SK-N-SH (cell line): ENCODE data around the gene SMYD1. TPM values are rescaled to one million over a fixed set of nuclear protein-coding genes. Genes with fewer than 3 reads are reported as not detected.

Experiments
- CTCF ChIA-PET: fragments of 300-600, 350-600 bp; formaldehyde crosslinking; extraction: SDS; loops from one replicate; lab custom pipeline; 2021; lab: Yijun Ruan, JAX
- POLR2A ChIA-PET: fragments of 350-600 bp; sonication (Branson Sonifier 250); formaldehyde crosslinking; extraction: SDS; loops from one replicate; lab custom pipeline; 2020; ENCODE audit warnings: antibody characterized with exemption, inconsistent platforms; lab: Yijun Ruan, JAX
- DNase-seq: peaks from one replicate; pipeline ENCODE4 v3.0.0; 2012
- H2AFZ ChIP-seq: fragments of 200-600 bp; sonication (generic); 2 replicates; pipeline ENCODE4 v1.8.1; 2016; ENCODE audit warnings: antibody characterized with exemption, mild to moderate bottlenecking, low read depth
- H3F3A ChIP-seq: fragments of 200-600 bp; sonication (generic); replicated peaks from 2 replicates; pipeline ENCODE3; 2016; ENCODE audit warnings: antibody characterized with exemption, mild to moderate bottlenecking; ENCODE audit not compliant: insufficient read depth
- H3K27ac ChIP-seq, 2 experiments: fragments of 200-500 bp in 1 of 2; fragments of 200-600 bp in 1 of 2; sonication (Bioruptor generic) in 1 of 2; sonication (generic), shearing (Covaris generic) in 1 of 2; 2 replicates each; pipeline versions ENCODE4 v1.5.1 to v1.6.1; 2014 to 2016; ENCODE audit warnings: low read depth in 2 of 2, inconsistent platforms in 1 of 2, low read length in 1 of 2, mild to moderate bottlenecking in 1 of 2, mixed read lengths in 1 of 2
- H3K27me3 ChIP-seq: fragments of 200-600 bp; sonication (generic), shearing (Covaris generic); 2 replicates; pipeline ENCODE4 v1.6.1; 2016; ENCODE audit warnings: mixed run types; ENCODE audit not compliant: insufficient read depth
- H3K36me3 ChIP-seq, 2 experiments: fragments of 200-500 bp in 1 of 2; fragments of 200-600 bp in 1 of 2; sonication (Bioruptor generic) in 1 of 2; sonication (generic) in 1 of 2; replicated peaks in 1 of 2; 2 replicates each; pipeline versions ENCODE3 to v1.5.1; 2014 to 2016; ENCODE audit warnings: low read length in 1 of 2, mild to moderate bottlenecking in 1 of 2; ENCODE audit not compliant: insufficient read depth in 2 of 2, control insufficient read depth in 1 of 2
- H3K4me1 ChIP-seq, 2 experiments: fragments of 200-500 bp in 1 of 2; fragments of 200-600 bp in 1 of 2; sonication (Bioruptor generic) in 1 of 2; sonication (generic), shearing (Covaris generic) in 1 of 2; 2 replicates each; pipeline versions ENCODE4 v1.5.1 to v1.6.1; 2014 to 2016; ENCODE audit warnings: low read depth in 1 of 2, low read length in 1 of 2, mixed run types in 1 of 2; ENCODE audit not compliant: insufficient read depth in 2 of 2, control insufficient read depth in 1 of 2
- H3K4me2 ChIP-seq: fragments of 200-600 bp; sonication (generic), shearing (Covaris generic); 2 replicates; pipeline ENCODE4 v1.6.1; 2017; ENCODE audit warnings: mixed run types
- H3K4me3 ChIP-seq, 2 experiments: fragments of 200-500 bp in 1 of 2; fragments of 200-600 bp in 1 of 2; sonication (Bioruptor generic) in 1 of 2; sonication (generic), shearing (Covaris generic) in 1 of 2; 2 replicates each; pipeline versions ENCODE4 v1.5.1 to v1.8.1; 2014 to 2016; ENCODE audit warnings: low read depth in 2 of 2, inconsistent platforms in 1 of 2, low read length in 1 of 2, mild to moderate bottlenecking in 1 of 2, mixed read lengths in 1 of 2, moderate library complexity in 1 of 2
- H3K79me2 ChIP-seq: fragments of 200-600 bp; sonication (generic); 2 replicates; pipeline ENCODE4 v1.8.1; 2017; ENCODE audit warnings: mild to moderate bottlenecking; ENCODE audit not compliant: insufficient read depth
- H3K9ac ChIP-seq: fragments of 200-600 bp; sonication (generic); 2 replicates; pipeline ENCODE4 v1.6.1; 2017; ENCODE audit warnings: mixed run types
- H3K9me2 ChIP-seq: fragments of 200-600 bp; sonication (generic); 2 replicates; pipeline ENCODE4 v1.6.1; 2017; ENCODE audit warnings: mixed run types
- H3K9me3 ChIP-seq: fragments of 200-600 bp; sonication (generic); 2 replicates; pipeline ENCODE4 v1.6.1; 2017; ENCODE audit warnings: mixed run types, mild to moderate bottlenecking, moderate library complexity
- H4K20me1 ChIP-seq: fragments of 200-600 bp; sonication (generic); 2 replicates; pipeline ENCODE4 v1.6.1; 2017; ENCODE audit warnings: mild to moderate bottlenecking, mixed run types; ENCODE audit not compliant: insufficient read depth
- CHD2 ChIP-seq: fragments of 150-350 bp; IDR thresholded peaks from 2 replicates; pipeline ENCODE4 v1.6.1; 2018; ENCODE audit warnings: low read length; ENCODE audit not compliant: partially characterized antibody
- FOSL2 ChIP-seq: IDR thresholded peaks from 2 replicates; pipeline ENCODE4 v1.4.0; 2012; ENCODE audit warnings: low read depth, mild to moderate bottlenecking, moderate library complexity, borderline replicate concordance
- FOXJ3 ChIP-seq: sonication (generic); formaldehyde crosslinking; IDR thresholded peaks from 2 replicates; pipeline ENCODE4 v1.5.1; 2020; ENCODE audit warnings: mild to moderate bottlenecking, missing genetic modification reagents
- FOXM1 ChIP-seq: IDR thresholded peaks from 2 replicates; pipeline ENCODE4 v1.4.0; 2012; ENCODE audit warnings: low read depth, mild to moderate bottlenecking
- GABPA ChIP-seq: IDR thresholded peaks from 2 replicates; pipeline ENCODE4 v1.4.0; 2012; ENCODE audit warnings: low read depth, mild to moderate bottlenecking
- JUND ChIP-seq: IDR thresholded peaks from 2 replicates; pipeline ENCODE4 v1.4.0; 2012
- NRF1 ChIP-seq: IDR thresholded peaks from 2 replicates; pipeline ENCODE4 v1.6.1; 2012; ENCODE audit warnings: low read depth, mild to moderate bottlenecking, low read length
- SMC3 ChIP-seq: IDR thresholded peaks from 2 replicates; pipeline ENCODE4 v1.6.1; 2012; ENCODE audit warnings: low read depth, low read length, improper control_type of control experiment
- USF1 ChIP-seq: IDR thresholded peaks from 2 replicates; pipeline ENCODE4 v1.4.0; 2012; ENCODE audit warnings: low read depth, borderline replicate concordance
- USF2 ChIP-seq: fragments of 150-350 bp; IDR thresholded peaks from 2 replicates; pipeline ENCODE4 v1.6.1; 2017; ENCODE audit warnings: antibody characterized with exemption, low read length, low read depth, borderline replicate concordance
- ZBTB33 ChIP-seq: IDR thresholded peaks from 2 replicates; pipeline ENCODE4 v1.4.0; 2012; ENCODE audit warnings: low read depth, borderline replicate concordance
- WGBS: methylation state at CpG from one replicate; pipeline ENCODE4 v1.1.6; 2017; ENCODE audit warnings: low lambda C conversion rate; 5-methylcytosine and 5-hydroxymethylcytosine counted together
- polyA plus RNA-seq, 3 experiments: library from polyadenylated mRNA; depleted of rRNA; stranded (reverse); fragments of >200 nt; gene quantifications; 2 replicates each; pipeline ENCODE4 v1.2.3, GENCODE V29; 2012
- TF ChIP-seq, protein P1 (sequence below): IDR thresholded peaks from 2 replicates; pipeline ENCODE4 v1.6.1; 2012; ENCODE audit warnings: mild to moderate bottlenecking, low read depth, low read length, moderate library complexity

Gene SMYD1
- polyA plus RNA-seq, 1 of the 3 experiments (the other 2 are of a cell fraction): not detected

- POLR2A ChIA-PET: no interaction called here
- no peaks in the 10 kb centered on the region for H3F3A ChIP-seq
- 48% methylated on average over 4 of the region's 4 CpGs for WGBS
- H3K4me1 ChIP-seq: no peaks in the 10 kb centered on the region
- CTCF ChIA-PET: interaction anchor here (1.2 to 1.6 kb wide), 2 partner anchors 8 to 10 kb away, joined by 3 to 4 read pairs; no protein-coding TSS in a partner anchor
- H3K27ac ChIP-seq: no peak overlapping the region
- H3K36me3 ChIP-seq: no peaks in the 10 kb centered on the region
- DNase-seq: no peak
- H3K9me2 ChIP-seq: no peaks in the 10 kb centered on the region
- no peaks in the 10 kb centered on the region for H3K27me3 ChIP-seq
- TF ChIP-seq USF2 (no peak), CHD2 (no peak), USF1 (no peak), ZBTB33 (no peak)
- TF ChIP-seq, protein P1, sequence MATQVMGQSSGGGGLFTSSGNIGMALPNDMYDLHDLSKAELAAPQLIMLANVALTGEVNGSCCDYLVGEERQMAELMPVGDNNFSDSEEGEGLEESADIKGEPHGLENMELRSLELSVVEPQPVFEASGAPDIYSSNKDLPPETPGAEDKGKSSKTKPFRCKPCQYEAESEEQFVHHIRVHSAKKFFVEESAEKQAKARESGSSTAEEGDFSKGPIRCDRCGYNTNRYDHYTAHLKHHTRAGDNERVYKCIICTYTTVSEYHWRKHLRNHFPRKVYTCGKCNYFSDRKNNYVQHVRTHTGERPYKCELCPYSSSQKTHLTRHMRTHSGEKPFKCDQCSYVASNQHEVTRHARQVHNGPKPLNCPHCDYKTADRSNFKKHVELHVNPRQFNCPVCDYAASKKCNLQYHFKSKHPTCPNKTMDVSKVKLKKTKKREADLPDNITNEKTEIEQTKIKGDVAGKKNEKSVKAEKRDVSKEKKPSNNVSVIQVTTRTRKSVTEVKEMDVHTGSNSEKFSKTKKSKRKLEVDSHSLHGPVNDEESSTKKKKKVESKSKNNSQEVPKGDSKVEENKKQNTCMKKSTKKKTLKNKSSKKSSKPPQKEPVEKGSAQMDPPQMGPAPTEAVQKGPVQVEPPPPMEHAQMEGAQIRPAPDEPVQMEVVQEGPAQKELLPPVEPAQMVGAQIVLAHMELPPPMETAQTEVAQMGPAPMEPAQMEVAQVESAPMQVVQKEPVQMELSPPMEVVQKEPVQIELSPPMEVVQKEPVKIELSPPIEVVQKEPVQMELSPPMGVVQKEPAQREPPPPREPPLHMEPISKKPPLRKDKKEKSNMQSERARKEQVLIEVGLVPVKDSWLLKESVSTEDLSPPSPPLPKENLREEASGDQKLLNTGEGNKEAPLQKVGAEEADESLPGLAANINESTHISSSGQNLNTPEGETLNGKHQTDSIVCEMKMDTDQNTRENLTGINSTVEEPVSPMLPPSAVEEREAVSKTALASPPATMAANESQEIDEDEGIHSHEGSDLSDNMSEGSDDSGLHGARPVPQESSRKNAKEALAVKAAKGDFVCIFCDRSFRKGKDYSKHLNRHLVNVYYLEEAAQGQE: no peak
- no peak overlapping the region for H3K4me3 ChIP-seq
- no peaks in the 10 kb centered on the region for H4K20me1 ChIP-seq
- H3K79me2 ChIP-seq: no peaks in the 10 kb centered on the region
- no peak overlapping the region for H2AFZ ChIP-seq
- no peaks in the 10 kb centered on the region for H3K9me3 ChIP-seq
- H3K4me2 ChIP-seq: no peak overlapping the region
- H3K9ac ChIP-seq: no peak overlapping the region
Measured at GRCh38 chr2:88108796-88109195, 41.2 kb downstream of the SMYD1 start.

DNA sequence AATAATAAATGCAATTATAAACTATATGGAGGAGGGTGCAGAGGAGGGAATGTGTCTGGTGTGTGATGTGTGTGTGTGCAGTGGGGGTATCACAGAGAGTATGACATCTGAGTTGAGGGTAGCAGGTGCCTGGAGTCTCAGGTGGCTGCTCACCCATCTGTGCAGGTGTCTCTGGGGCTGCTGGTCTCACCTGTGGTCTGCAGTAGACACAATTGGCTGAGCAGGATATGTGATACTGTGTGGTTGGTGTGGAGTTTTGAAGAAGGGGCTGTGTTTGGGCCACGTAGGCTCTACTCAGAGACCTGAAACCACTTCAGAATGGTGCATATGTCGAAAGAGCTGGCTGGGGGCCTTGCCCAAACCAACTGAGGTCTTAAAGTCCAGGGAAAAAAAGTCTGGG, 43.2 kb downstream of the SMYD1 start:
- H3K4me2 ChIP-seq: no peak overlapping the region
- H3K9me2 ChIP-seq: no peaks in the 10 kb centered on the region
- WGBS: 22% methylated on average over 2 of the region's 2 CpGs
- ChIA-PET POLR2A (no interaction called here), CTCF (interaction anchor here (0.6 kb wide), 1 partner anchor 51 kb away, joined by 3 read pairs; no protein-coding TSS in a partner anchor)
- TF ChIP-seq FOXM1: no peak
- no peak for TF ChIP-seq GABPA
- no peak for TF ChIP-seq FOXJ3
- no peak for TF ChIP-seq FOSL2
- TF ChIP-seq NRF1: no peak
- no peak for TF ChIP-seq JUND
- no peak for TF ChIP-seq SMC3
- H2AFZ ChIP-seq: no peak overlapping the region
- H3K79me2 ChIP-seq: no peaks in the 10 kb centered on the region
- H3K9me3 ChIP-seq: no peaks in the 10 kb centered on the region
- no peak overlapping the region for H3K4me3 ChIP-seq
- H3K9ac ChIP-seq: no peak overlapping the region
- no peaks in the 10 kb centered on the region for H4K20me1 ChIP-seq
- no peaks in the 10 kb centered on the region for H3K27me3 ChIP-seq
- H3K4me1 ChIP-seq: no peaks in the 10 kb centered on the region; a peak in 1 of 4 replicates
- no peak overlapping the region for H3K27ac ChIP-seq
- no peaks in the 10 kb centered on the region for H3K36me3 ChIP-seq
- no peak for DNase-seq
- H3F3A ChIP-seq: no peaks in the 10 kb centered on the region
